Natural killer cell (primary cell): ENCODE results near the gene ILK. TPM values are rescaled to one million over a fixed set of nuclear protein-coding genes. Genes with fewer than 3 reads are reported as not detected.

Source experiments
- ATAC-seq, 3 donors: fragments of 150-1000 bp in 2 of 3; fragments of 200-7000 bp in 1 of 3; cut with Tn5 transposase; 1 replicate in 1 of 3; 2 replicates in 2 of 3; pipeline ENCODE4 v1.10.0; 2021; ENCODE audit warnings: mild to moderate bottlenecking in 2 of 3, moderate library complexity in 2 of 3
- DNase-seq, 2 donors: peaks; one replicate each; pipeline versions ENCODE4 v3.0.0 to v3.0.0-alpha.2; 2013 to 2021; ENCODE audit warnings: mixed read lengths in 1 of 2
- H3K27ac ChIP-seq: one replicate; pipeline ENCODE4 v1.5.1; 2013; ENCODE audit warnings: mild to moderate bottlenecking, low read length
- H3K27me3 ChIP-seq: one replicate; pipeline ENCODE4 v1.6.1; 2013; ENCODE audit warnings: low read length; ENCODE audit not compliant: control insufficient read depth, insufficient read depth
- H3K36me3 ChIP-seq: one replicate; pipeline ENCODE4 v1.6.1; 2013; ENCODE audit warnings: low read length; ENCODE audit not compliant: control insufficient read depth, insufficient read depth
- H3K4me1 ChIP-seq: one replicate; pipeline ENCODE4 v1.6.1; 2013; ENCODE audit warnings: low read length; ENCODE audit not compliant: control insufficient read depth, insufficient read depth
- H3K4me3 ChIP-seq: one replicate; pipeline ENCODE4 v1.5.1; 2013; ENCODE audit warnings: low read length
- H3K9me3 ChIP-seq: one replicate; pipeline ENCODE4 v1.6.1; 2013; ENCODE audit warnings: low read length; ENCODE audit not compliant: control insufficient read depth, insufficient read depth
- H3K27ac Mint-ChIP-seq, 2 donors: one replicate each; pipeline ENCODE4 v1.8.0; 2022; ENCODE audit warnings: mild to moderate bottlenecking in 2 of 2, mixed read lengths in 2 of 2, moderate library complexity in 1 of 2
- H3K27me3 Mint-ChIP-seq, 2 donors: one replicate each; pipeline ENCODE4 v1.8.0; 2022; ENCODE audit warnings: low read depth in 2 of 2, mixed read lengths in 2 of 2
- H3K36me3 Mint-ChIP-seq: one replicate; pipeline ENCODE4 v1.8.0; 2022; ENCODE audit warnings: mixed read lengths
- H3K4me1 Mint-ChIP-seq, 2 donors: one replicate each; pipeline ENCODE4 v1.8.0; 2022; ENCODE audit warnings: mixed read lengths in 2 of 2
- H3K4me3 Mint-ChIP-seq: one replicate; pipeline ENCODE4 v1.8.0; 2022; ENCODE audit warnings: mild to moderate bottlenecking, moderate library complexity, mixed read lengths
- H3K9me3 Mint-ChIP-seq, 2 donors: one replicate each; pipeline ENCODE4 v1.8.0; 2022; ENCODE audit warnings: mixed read lengths in 2 of 2
- WGBS: methylation state at CpG from one replicate; pipeline ENCODE4 v1.1.7; 2013; ENCODE audit warnings: missing lambda C conversion rate; ENCODE audit not compliant: insufficient coverage; 5-methylcytosine and 5-hydroxymethylcytosine counted together
- intact Hi-C: fragments of 100-400 bp; cut with micrococcal nuclease; formaldehyde crosslinking; loops from one replicate; pipeline ENCODE4 v1.14.2; 2022
- total RNA-seq, 4 donors: library from RNA; stranded (reverse); fragments of 120-200 nt in 1 of 4; gene quantifications; one replicate each; pipeline versions ENCODE4 v1.2.3 to v1.2.4, GENCODE V29; 2013 to 2022
- TF ChIP-seq, protein P1 (sequence below): fragments of 200-600 bp; IDR thresholded peaks from one replicate; pipeline ENCODE4 v1.8.0; 2022; ENCODE audit warnings: antibody characterized with exemption

Gene ILK
- total RNA-seq, 3 donors from 2014 or later (not counting 1 experiment from before 2014, with no cell fraction given), result 109 to 145 (median 142) TPM

- H3K27me3 Mint-ChIP-seq, result no peaks in the 10 kb centered on the region
- Histone ChIP-seq H3K9me3 (no peaks in the 10 kb centered on the region), H3K4me3 (no peak overlapping the region), H3K27me3 (no peaks in the 10 kb centered on the region), H3K4me1 (peaks cover 26% of the 10 kb centered on the region), H3K27ac (no peak overlapping the region), H3K36me3 (peaks cover 2% of the 10 kb centered on the region)
- no peak overlapping the region for H3K27ac Mint-ChIP-seq
- no peak for DNase-seq
- intact Hi-C loops, result no loop called here
- no peaks in the 10 kb centered on the region for H3K36me3 Mint-ChIP-seq
- H3K4me3 Mint-ChIP-seq, result no peak overlapping the region
- H3K4me1 Mint-ChIP-seq, result peaks cover 0 to 5% of the 10 kb centered on the region in 2 donors
- no peaks in the 10 kb centered on the region for H3K9me3 Mint-ChIP-seq
- TF ChIP-seq, protein P1, sequence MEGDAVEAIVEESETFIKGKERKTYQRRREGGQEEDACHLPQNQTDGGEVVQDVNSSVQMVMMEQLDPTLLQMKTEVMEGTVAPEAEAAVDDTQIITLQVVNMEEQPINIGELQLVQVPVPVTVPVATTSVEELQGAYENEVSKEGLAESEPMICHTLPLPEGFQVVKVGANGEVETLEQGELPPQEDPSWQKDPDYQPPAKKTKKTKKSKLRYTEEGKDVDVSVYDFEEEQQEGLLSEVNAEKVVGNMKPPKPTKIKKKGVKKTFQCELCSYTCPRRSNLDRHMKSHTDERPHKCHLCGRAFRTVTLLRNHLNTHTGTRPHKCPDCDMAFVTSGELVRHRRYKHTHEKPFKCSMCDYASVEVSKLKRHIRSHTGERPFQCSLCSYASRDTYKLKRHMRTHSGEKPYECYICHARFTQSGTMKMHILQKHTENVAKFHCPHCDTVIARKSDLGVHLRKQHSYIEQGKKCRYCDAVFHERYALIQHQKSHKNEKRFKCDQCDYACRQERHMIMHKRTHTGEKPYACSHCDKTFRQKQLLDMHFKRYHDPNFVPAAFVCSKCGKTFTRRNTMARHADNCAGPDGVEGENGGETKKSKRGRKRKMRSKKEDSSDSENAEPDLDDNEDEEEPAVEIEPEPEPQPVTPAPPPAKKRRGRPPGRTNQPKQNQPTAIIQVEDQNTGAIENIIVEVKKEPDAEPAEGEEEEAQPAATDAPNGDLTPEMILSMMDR, result no peak
- no peak for ATAC-seq
- 89% methylated on average over 16 of the region's 16 CpGs for WGBS
Measured at GRCh38 chr11:6621711-6622211, 18.2 kb downstream of the ILK start.

- Mint-ChIP-seq H3K4me3 (no peak overlapping the region), H3K36me3 (no peaks in the 10 kb centered on the region), H3K27ac (no peak overlapping the region), H3K9me3 (no peaks in the 10 kb centered on the region), H3K27me3 (no peaks in the 10 kb centered on the region), H3K4me1 (peaks cover 3 to 9% of the 10 kb centered on the region in 2 donors)
- intact Hi-C loops, result no loop called here
- TF ChIP-seq, protein P1, result no peak
- Histone ChIP-seq H3K4me1 (peaks cover 26% of the 10 kb centered on the region), H3K27ac (no peak overlapping the region), H3K4me3 (no peak overlapping the region), H3K9me3 (no peaks in the 10 kb centered on the region), H3K36me3 (no peaks in the 10 kb centered on the region), H3K27me3 (no peaks in the 10 kb centered on the region)
- WGBS, result 89% methylated on average over 24 of the region's 24 CpGs
- ATAC-seq, result no peak
- DNase-seq, result no peak
Measured at GRCh38 chr11:6622261-6623171, 18.9 kb downstream of the ILK start.

DNA sequence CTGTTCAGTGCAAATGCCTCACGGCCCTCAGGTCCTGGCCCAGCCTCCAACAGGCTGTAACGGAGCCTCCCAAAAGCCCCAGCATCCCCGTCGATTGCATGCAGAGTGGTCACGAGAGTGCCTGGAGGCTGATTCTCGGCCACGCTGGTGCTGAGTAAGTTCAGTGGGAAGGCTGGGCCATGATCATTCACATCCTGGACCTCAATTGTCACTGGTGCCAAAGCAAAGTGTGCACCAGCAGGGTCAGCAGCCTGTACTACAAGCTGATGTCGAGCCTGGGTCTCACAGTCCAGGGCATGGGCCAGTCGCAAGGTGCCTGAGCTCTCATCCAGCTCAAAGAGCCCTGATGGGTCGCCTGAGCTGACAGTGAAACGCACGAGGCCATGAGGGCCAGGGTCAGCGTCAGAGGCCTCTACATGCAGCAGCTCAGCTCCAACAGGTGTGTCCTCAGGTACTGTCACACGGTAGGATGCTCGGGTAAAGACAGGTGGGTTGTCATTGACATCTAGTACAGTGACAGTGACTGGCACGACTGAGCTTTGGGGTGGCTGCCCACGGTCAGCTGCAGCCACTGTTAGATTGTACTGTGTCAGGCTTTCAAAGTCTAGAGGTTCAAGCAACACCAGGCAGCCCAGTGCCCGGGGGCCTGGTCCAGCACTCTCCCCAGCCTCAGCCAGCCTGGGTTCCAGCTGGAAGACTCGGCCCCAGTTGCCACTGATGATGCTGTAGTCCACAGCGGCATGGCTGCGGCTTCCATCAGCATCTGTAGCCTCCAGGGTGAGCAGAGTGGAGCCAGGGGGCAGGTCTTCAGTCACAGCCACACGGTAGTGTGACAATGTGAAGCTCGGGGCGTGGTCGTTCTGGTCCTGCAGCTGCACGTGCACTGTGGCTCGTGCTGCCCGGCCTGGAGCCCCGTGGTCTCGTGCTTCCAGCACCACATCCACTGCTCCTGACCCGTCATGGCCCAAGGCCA is 20.1 kb downstream of the ILK start:
- ATAC-seq (no peak), DNase-seq (no peak)
- H3K4me3 Mint-ChIP-seq, result no peak overlapping the region
- TF ChIP-seq, protein P1, result no peak
- Histone ChIP-seq H3K9me3 (no peaks in the 10 kb centered on the region), H3K36me3 (no peaks in the 10 kb centered on the region), H3K27ac (no peak overlapping the region), H3K27me3 (no peaks in the 10 kb centered on the region), H3K4me1 (peaks cover 16% of the 10 kb centered on the region), H3K4me3 (no peak overlapping the region)
- intact Hi-C loops, result no loop called here
- peaks cover 9 to 12% of the 10 kb centered on the region in 2 donors for H3K4me1 Mint-ChIP-seq
- H3K9me3 Mint-ChIP-seq, result no peaks in the 10 kb centered on the region
- WGBS, result 89% methylated on average over 31 of the region's 31 CpGs
- H3K36me3 Mint-ChIP-seq, result no peaks in the 10 kb centered on the region
- no peak overlapping the region for H3K27ac Mint-ChIP-seq
- no peaks in the 10 kb centered on the region for H3K27me3 Mint-ChIP-seq
